Inflammatory macrophage (primary cell): Measurements from ENCODE around the gene GPR55.
"Not testable (repeated sequence)": the region's sequence is repeated elsewhere in the genome, so short reads cannot be mapped to it uniquely, and the experiment has no call there.

ENCODE experiments used
- DNase-seq, 2 donors: peaks; one replicate each; pipeline ENCODE4 v3.0.0-alpha.2; 2020 to 2022

The GPR55 gene

DNA sequence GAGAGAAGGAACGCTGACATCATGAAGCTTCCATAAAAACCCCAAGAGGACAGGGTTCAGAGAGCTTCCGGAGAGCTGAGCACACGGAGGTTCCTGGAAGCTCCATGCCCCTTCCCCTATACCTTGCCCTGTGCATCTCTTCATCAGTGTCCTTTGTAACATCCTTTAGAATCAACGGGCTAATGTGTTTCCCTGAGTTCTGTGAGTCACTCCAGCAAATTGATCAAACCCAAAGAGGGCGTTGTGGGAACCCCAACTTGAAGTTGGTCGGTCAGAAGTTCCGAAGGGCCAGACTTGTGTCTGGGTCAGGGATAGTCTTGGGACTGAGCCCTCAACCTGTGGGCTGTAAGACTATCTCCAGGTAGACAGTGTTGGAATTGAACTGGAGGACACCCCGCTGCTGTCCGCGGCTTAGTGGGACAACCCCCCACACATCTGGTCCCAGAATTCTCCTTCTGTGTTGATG is 25.9 kb upstream of the GPR55 start:
- DNase-seq: no peak

DNA sequence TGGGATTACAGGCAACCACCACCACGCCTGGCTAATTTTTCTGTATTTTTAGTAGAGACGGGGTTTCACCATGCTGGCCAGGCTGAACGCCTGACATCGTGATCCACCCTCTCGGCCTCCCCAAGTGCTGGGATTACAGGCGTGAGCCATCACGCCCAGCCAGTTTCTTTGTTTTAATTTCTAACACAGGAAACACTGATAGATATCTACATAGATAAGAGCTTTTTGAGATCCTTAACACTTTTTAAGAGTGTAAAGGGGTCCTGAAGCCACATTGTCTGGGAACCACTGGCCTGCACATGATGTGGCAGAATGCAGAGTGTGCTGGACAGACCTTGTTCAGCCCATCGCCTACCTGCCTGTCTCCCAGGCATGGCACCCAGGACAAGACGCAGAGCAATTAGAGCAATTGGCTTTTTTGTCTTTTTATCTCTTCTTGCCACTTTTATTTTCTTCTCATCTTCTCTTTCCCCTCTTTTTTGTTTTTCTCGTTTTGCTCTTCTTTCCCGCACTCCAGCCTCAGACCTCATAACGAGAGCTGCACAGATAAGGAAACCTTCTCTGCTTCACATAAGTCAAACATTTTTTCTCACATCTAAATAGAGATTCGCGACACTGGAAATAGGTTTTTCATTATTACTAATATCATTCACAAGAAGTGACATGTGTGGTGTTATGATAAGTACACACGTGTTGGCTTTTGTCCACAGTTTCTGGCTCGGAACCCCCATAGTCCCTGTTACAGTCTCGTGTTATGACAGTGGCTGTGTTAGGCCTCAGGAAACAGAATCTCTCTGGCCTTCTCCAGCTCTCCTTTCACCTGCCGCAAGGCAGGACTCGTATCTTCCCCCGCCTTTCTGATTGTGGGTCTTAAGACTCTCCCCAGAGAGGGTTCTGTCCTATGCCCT is 25.2 kb upstream of the GPR55 start:
- DNase-seq: no peak

DNA sequence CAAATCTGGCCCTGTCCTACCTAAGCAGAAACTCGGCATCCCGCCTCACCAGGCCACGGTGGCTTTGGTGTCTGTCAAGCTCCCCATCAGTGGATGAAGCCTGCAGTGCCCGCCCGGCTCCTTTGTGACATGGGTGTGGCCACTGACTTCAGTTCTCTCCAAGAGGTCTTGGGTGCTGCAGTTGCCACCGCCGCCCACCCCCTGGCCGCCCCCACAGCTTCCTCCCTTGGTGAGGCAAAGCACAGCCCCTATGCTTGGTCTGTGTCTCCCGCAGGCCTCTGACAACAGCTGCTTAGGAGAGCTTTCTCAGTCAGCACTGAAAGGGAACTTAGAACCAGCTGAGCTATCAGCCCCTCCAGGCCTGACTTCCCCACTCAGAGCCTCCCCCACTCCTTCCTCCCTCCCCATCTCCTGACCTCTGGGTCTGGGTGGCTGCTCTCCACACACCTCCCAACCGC is 22.9 kb upstream of the GPR55 start:
- DNase-seq: peak; percentile 94 to 98

DNA sequence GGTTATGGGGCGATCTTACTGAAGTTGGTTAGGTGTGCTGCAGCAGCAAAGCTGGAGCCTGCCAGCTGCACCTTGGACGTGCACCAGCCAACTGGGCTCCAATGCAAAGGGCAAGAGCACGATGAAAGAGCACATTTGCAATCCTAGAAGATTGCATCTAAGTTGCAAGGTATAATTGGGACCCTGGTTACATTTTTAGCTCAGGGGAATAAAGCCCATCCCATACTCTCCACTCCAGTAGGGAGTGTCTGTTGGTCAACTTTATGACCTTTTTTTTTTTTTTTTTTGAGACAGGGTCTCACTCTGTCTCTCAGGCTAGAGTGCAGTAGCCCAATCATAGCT is 22.2 kb upstream of the GPR55 start:
- no peak for DNase-seq

DNA sequence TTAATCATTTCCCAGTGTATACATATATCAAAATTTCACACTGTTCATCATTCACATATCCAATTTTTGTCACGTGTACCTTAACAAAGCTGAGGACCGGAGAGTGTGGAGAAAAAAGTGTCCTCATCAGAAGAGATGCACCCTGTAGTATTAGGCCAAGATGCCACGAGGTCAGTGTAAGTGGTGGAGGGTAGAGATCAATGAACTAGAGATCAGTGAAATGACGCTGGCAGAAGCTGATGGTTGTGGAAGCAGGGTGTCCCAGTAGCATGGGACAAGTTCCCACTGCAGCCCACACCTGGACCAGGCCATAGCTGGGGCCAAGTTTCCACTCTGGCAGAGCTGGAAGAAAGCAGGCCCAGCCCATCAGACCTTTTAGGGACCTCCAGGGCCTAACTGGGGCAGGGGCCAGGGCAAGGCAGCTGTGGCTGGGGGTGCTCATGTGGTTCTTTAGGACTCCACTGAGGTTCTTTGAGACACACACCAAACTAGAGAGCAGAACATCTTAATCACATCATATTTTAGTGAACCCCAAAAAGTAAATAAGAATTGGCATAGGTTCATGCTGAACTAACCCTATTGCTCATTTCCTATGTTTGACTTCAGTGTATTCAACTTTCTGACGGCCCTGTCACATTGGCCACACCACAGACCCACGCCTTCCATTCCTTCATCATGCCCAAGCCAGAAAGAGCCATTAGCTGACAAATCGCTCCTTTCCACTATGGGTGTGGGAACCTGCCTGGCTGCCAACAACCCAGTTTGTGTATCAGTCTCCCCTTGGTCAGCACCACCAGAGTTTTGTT is 21.6 kb upstream of the GPR55 start:
- DNase-seq: no peak

DNA sequence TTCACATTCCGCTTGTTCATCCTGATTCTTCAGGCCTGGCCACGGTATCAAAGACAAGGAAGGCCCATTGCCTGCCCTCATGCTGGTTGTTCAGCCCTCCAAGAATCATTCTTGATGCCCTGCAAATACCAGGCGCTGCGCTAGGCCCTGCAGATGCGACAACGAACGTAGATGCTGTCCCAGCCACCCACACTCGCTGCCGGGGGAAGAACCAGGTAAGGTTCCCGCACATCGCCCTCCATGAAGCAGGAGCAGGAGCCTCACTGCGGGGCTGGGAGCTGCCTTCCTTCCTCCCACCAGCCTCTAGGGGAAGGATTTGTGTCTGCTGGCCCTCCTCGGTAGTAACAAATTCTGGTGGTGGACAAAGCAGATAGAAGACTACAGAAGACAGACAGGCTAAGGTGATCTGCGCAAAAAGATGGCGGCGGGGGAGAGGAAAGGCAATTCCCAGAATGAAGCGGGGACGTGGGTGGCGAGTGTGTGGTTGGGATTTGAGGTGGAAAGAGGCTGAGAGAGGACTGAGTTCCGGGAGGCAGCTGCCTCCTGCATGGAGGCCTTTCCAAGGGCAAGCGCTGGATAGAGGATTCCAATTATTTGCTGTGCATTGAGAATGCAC is 19.8 kb upstream of the GPR55 start:
- no peak for DNase-seq

DNA sequence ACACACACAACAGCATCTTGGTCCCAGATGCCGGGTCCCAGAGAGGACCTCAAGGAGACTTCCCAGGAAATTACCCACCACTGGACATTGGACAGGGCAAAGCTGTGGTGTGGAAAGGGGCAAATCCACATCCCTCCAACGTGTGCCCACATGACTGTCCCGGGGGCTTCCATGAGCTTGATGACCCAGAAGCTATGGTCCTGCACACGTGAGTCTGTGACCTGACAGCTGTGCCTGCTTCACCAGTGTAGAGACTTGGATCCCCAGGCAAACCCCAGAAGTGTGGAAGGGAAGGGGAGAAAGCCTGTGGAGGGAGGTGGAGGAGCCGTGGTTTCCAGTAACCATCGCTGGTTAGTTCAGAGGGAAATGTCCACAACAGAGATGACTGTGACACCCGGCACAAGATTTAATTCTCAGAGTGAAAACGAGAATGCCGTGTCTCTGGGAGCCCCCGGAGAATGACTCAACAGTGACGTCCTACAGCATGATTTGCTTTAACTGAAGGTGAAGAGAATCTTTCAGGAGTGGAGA is 19.1 kb upstream of the GPR55 start:
- DNase-seq: peak in 1 of 2 donors; percentile 23

DNA sequence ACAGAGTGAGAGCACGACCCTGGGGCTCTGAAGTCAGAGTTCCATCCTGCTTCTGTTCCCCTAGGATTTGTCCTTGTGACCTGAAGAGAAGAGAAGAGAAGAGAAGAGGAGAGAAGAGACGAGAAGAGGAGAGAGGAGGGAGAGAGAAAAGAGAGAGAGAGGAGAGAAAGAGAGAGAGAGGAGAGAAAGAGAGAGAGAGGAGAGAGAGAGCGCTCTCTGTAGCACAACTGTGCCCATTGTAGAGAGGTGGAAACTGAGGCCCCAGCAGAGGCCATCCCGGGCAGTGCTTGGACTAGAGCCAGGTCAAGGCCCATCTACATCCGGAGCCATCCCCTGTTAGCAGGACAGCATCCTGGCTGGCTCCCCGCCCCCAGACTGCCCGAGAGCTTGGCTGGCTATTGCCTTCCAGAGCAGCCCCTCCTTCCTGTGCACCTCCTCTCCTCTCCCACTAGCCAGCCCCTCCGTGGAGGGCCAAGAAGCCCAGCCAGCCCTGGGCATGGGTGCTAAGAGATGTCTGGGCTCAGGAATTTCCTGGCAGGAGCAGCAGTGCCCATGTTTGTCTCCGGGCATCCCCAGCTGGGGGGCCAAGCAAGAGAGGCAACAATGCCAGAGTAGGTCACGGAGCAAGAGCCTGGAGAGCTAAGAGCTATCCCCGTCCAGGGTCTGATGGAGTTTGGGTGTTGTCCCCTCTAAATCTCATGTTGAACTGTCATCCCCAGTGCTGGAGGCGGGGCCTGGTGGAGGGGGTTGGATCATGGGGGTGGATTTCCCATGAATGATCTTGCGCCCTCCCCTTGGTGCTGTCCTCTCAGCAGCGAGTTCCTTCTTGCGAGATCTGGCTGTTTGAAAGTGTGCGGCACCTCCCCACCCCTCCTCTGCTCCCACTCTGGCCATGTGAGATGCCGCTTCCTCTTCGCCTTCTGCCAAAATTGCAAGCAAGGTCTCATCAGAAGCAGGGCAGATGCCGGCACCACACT is 18.2 kb upstream of the GPR55 start:
- DNase-seq: peak; percentile 91 to 95

DNA sequence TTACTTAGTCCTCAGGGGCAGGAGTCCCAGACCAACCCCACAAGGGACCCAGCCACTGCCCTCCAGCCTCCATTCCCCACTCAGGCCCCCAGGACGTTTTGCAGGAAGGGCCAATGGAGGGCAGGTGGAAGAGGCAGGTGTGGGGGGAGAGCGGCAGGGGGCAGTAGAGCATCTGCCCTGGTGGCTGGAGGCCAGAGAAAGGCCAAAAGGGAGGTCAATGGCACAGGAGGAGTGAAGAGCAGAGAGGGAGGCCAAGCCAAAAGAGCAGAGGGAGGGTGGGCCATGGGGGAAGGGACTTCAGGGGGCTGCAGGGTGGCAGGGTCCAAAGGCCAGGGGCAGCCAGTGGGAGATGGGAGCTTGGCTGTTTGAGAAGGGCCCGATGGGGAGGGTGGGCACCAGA is 17.3 kb upstream of the GPR55 start:
- no peak for DNase-seq

DNA sequence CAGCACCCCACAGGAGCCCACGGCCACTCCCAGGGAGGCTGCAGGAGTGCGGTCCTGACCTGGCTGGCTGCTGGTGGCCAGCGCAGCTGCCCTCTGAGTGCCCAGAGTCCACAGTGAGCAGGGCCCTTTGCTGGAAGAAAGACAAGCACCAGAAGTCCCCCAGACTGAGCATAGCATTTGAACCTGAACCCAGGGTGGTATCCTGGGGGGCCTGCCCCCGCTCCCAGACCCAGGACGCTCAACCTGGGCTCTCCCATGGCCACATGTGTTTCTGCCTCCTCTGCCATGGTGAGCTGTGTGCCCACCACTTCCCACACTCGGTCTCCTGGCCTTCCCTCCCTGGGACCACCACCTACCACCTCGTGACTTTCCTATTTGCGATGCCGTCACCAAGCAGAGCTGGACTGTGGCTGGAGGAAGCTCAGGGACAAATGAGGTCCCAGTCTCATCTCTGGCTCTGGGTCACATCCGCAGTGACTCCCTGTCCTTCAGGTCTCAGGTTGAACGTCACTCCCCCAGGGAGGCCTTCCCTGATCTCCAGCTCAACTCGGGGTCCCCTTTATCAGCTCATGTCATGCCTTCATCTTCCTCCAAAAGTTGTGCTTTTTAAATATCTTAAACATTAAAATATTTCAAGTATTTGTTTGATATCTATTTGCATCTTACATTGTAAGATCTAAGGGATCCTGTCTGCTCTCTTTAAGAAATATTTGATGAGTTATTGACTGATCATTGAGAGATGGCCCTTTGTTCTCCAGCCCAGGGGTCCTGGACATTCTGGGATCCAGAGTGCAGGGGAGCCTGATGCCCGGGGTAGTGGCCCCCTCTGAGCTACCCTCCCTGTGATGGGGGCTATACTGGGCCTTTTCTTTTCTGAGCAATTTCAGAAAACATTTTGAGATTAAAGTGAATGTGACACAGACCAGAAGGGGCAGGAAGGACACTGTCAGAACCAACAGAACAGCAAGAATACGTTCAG is 16.4 kb upstream of the GPR55 start:
- no peak for DNase-seq

DNA sequence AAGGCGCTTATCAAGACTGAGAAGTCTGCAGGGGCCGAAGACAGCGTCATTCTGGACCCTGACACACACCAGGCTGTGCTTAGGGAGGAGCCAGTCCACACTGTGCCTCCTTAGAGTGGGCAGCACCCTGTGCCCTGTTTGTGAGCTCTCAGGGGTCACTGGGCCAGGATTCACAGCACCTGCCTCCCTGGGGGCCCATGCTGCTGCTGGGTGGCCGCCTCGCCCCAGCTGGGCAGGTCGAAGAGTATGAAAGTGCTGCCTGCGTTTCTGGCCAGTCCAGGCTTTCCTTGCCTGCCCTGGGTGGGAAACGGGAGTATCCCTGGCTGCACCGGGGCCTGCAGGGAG is 15.4 kb upstream of the GPR55 start:
- DNase-seq: no peak

DNA sequence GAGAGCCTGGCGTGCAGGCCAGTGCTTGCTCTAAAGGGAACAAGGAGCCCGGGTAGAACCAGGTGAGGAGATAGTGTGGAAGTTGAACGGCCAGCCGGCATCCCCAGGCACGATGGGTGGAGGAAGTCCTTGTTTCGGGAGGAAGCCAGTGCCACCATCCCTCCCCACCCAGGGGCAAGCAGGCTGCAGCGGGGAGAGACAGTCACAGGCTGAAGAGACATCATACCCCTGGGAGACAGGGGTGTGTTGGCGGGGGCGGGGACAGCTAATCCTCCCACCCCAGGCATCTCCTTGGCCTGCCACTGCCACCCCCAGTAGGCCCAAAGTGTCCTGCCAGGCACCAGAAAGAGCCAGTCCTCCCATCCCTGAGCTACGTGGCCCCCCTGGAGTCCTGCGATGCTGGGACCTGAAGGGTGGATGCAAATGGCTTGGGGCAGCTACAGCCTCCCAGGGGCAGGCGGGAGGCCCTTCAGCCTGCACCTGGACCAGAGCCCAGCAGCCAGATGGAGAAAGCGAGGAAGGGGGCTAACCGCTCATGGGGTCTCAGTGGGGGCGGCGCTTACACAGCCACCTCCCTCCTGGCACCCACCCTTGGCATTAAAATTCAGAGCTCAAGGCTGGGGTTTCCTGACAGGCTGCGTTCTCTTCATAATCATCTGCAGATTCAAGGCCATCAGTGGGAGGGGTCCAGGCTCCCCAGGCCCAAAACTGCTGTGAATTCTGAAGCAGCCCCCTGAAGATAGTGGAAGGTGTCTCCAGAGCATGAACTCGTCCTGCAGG is 14.8 kb upstream of the GPR55 start:
- DNase-seq: no peak

DNA sequence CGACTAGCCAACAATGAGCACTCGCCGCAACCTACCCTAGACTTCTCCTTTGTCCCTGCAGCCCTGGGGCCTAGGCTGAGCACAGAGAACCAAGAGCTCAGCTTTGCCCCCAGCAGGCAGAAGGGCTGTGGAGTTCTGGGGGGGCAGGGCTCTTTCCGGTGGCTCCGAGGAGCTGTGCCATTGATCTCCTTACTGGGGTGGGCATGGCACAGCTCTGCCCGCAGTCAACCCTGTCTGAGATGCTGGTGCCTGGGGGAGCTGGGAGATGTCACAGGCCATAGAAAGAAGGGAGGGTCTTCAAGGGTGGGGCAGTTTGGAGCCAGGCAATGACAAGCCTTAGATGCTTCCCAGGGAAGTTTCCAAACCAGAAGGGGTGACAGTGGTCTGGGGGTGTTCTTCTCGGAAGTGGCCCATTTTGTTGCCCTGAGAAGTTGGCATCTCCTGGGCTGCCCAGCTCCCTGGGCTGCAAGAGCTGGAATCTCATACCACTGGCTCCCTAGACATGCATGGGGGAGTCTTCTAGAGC is 14.1 kb upstream of the GPR55 start:
- DNase-seq: no peak

DNA sequence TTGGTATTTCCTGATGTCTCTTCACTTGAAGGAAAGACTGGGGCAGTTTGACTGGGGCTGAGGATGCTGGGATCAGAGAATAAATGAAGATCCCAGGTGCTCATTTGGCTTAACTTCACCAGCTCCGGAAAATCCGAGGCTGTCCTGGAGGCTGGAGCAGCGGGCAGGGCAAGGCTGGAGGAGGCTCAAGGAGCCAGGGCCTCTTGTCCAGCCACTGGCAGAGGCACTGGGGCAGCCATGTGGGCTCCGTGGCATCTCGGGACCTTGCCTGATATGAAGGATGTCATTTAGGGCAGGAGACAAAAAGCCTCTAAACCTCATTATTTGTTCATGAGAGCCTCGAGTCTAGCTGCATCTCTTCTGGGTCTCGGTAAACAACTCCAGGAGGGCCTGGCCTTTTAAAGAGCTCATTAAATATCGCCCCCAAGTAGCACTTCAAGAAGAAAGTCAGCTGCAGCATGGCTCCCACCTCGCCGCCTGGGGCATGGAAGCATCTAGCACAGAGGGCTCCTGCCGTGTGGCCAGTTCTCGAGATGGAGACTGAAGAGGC is 13.5 kb upstream of the GPR55 start:
- DNase-seq: no peak

DNA sequence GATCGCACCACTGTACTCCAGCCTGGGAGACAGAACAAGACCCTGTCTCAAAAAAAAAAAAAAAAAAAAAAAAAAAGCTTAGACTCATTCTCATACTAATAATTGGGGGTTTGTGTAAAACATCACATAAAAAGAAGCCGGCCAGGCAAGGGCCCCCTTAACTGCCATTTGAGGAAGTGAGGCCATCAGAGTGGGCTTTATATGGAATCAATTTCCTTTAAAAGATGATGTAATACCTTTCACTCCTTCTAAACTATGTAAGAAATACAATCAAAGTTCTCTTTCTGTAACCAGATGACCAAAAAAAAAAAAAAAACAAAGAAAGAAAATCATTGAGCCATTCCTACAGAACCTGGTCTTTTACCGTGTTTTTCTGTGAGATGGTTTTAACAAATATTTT is 13.1 kb upstream of the GPR55 start:
- DNase-seq: no peak

DNA sequence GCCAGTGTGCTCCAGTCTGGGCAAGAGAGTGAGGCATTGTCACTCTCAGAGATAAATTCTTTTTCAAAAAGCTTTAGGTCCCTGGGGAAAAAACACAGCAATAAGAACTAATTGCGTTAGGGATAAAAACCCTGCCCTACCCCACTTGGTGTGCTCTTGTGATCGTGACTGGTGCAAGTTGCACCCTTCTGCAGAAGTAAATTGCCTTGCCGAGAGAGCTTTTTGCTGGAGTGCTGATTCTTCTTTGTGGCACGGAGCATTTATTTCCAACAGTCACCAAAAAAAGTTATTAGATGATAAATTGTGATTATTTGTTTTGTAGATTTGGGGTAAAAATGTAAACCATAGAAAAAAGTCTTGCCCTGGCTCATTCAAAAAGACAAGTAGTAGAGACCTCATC is 12.3 kb upstream of the GPR55 start:
- DNase-seq: no peak

DNA sequence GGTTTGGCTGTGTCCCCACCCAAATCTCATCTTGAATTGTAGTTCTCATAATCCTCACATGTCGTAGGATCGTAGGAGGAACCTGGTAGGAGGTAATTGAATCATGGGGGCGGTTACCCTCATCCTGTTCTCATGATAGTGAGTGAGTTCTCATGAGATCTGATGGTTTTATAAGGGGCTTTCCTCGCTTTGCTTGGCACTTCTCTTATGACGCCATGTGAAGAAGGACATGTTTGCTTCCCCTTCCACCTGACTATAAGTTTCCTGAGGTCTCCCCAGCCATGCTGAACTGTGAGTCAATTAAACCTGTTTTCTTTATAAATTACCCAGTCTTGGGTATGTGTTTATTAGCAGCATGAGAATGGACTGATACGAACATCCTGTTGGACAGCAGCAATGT is 11.2 kb upstream of the GPR55 start:
- DNase-seq: not testable (repeated sequence)

DNA sequence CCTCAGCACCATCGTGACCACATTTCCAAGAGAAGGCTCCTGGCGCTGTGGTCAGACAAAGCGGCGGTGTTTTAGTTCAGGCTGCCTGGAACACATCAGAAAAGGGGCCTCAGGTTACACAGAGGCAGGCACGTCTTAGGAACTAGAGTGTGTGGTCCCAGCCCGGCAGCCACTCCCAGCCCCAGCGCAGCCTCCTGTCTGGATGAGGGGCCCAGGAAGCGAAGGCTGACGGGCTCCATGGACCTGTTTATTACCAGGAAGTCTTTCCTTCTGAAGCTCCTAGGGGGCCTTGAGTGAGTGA is 10.0 kb upstream of the GPR55 start:
- no peak for DNase-seq
